Fibroblast of mammary gland (primary cell): ENCODE results near the gene PTP4A2.

Experiments used
- DNase-seq: peaks from one replicate; pipeline ENCODE4 v3.0.0-alpha.2; 2010; ENCODE audit warnings: low read depth
- H3K4me3 ChIP-seq: 2 replicates; pipeline ENCODE4 v1.5.1; 2011; ENCODE audit warnings: low read depth, mild to moderate bottlenecking, low read length, moderate library complexity; ENCODE audit not compliant: control insufficient read depth
- CTCF ChIP-seq: conservative IDR thresholded peaks from 2 replicates; pipeline ENCODE4 v1.5.1; 2011; ENCODE audit warnings: low read depth, low read length, inconsistent platforms; ENCODE audit not compliant: control insufficient read depth, insufficient read depth

The PTP4A2 gene

DNA sequence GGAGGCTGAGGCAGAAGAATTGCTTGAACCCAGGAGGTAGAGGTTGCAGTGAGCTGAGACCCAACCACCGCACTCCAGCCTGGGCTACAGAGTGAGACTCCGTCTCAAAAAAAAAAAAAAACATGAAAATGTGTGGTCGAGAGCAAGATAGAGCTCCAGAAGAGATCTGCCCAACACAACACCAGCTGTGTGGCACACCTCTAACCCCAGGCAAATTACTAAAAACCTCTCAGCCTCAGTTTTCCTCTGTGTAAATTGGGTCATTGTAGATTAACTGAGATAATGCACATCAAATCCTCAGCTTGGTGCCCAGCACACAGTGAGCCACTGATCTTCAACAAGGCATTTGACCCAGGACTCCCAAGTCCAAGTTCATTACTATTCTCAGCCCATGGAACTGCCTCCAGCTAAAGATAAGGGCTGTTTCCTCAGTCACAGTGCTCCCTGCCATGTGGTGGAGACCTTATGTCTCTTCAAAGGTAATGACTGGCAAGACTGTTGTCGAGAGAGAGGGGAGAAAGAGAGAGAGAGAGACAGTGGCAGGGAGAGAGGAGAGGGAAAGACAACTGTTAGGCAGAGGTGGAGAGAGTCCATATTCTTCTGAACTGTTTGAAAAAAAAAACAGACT lies 58.1 kb downstream of the PTP4A2 start:
- no peak for TF ChIP-seq CTCF
- no peak for DNase-seq
- no peak overlapping the region for H3K4me3 ChIP-seq

- H3K4me3 ChIP-seq: no peak overlapping the region
- TF ChIP-seq CTCF: no peak
- peak; percentile 9 for DNase-seq
Observed at GRCh38 chr1:31878058-31878457, 60.1 kb downstream of the PTP4A2 start.

DNA sequence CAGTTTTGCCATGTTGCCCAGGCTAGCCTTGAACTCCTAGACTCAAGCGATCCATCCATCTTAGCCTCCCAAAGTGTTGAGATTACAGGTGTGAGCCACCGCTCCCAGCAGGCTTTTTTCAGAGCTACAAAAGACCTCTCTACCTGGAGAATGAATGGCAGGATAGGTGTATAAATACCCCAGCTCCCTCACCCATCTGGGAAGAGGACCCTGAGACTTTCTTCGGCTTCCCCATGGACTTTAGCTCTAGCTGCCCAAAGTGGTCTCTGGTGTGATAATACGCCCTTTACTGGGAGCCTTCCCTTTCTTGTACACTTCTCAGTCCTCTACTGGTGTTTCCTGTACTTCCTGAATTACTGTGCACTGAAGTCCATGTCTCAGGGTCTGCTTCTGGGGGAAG lies 60.6 kb downstream of the PTP4A2 start:
- no peak for DNase-seq
- H3K4me3 ChIP-seq: no peak overlapping the region

DNA sequence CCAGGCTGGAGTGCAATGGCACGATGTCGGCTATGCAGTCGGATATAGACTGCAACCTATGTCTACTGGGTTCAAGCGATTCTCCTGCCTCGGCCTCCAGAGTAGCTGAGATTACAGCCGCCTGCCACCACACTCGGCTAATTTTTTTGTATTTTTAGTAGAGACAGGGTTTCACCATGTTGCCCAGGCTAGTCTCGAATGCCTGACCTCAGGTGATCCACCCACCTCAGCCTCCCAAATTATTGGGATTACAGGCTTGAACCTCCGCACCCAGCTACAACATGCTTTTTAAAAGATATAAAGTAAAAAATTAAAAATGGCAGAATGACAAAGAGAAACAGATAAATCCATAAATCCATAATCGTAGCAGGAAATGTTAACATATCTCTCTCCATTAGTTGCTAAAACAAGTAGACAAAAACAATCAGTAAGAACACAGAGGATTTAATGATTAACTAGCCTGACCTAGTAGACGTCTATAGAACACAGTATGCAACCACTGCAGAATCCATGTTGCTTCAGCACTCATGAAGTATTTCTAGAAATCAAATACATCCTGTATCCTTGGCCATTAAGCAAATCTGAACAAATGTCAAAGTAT lies 62.4 kb downstream of the PTP4A2 start:
- no peak overlapping the region for H3K4me3 ChIP-seq
- no peak for TF ChIP-seq CTCF
- no peak for DNase-seq

More for the DNA sequence above, 60.6 kb downstream of the PTP4A2 start:
- TF ChIP-seq CTCF: no peak

GRCh38 chr1:31874942-31875341 lies 63.2 kb downstream of the PTP4A2 start:
- TF ChIP-seq CTCF: no peak
- no peak for DNase-seq
- no peak overlapping the region for H3K4me3 ChIP-seq

DNA sequence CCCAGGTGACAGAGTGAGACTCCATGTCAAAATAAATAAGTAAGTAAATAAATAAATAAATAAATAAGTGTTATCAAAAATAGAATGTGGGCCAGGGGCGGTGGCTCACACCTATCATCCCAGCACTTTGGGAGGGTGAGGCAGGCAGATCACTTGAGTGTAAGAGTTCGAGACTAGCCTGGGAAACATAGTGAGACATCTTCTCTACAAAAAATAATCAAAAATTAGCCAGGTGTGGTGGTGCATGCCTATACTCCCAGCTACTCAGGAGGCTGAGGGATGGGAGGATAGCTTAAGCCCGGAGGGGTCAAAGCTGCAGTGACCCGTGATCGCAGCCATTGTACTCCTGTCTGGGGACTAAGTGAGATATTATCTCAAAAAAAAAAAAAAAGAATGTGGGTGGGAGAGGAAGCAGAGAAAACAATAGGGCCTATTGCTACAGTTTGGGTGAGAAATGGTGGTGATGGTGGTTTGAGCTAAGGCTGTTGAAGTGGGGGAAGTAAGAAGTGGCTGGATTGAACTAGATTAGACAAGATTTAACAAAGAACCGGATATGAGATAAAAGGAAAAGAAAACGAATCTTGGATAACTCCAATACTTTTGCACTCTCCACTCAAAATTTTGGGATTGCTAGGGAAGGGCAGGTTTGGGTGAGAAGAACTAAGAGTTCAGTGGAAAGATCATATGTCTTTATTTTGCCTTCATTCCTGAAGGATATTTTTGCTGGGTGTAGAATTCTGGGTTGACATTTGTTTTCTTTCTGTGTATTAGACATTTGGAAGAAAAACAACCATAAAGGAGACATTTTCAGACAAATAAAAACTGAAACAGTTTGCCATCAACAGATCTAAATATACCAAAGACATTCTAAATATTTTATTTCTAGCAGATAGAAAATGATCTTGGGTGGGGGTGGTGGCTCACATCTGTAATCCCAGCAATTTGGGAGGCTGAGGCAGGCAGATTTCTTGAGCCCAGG lies 65.2 kb downstream of the PTP4A2 start:
- no peak for DNase-seq
- no peak overlapping the region for H3K4me3 ChIP-seq

More for the DNA sequence above, 65.2 kb downstream of the PTP4A2 start:
- TF ChIP-seq CTCF: no peak
